Left ventricle myocardium inferior (tissue), 1 donor: ENCODE data around the gene KLC1. TPM values are rescaled to one million over a fixed set of nuclear protein-coding genes. Genes with fewer than 3 reads are reported as not detected.

Experiments used
- DNase-seq: peaks from one replicate; pipeline ENCODE4 v3.0.0-alpha.2; 2020
- H3K27ac ChIP-seq: fragments of 200-600 bp; replicated peaks from 2 replicates; pipeline ENCODE4 v1.8.0; 2021
- H3K27me3 ChIP-seq: fragments of 200-600 bp; 2 replicates; pipeline ENCODE4 v1.8.0; 2021; ENCODE audit warnings: low read depth
- H3K36me3 ChIP-seq: fragments of 200-600 bp; 2 replicates; pipeline ENCODE4 v1.8.0; 2021
- H3K4me1 ChIP-seq: fragments of 200-600 bp; 2 replicates; pipeline ENCODE4 v1.8.0; 2021
- H3K4me3 ChIP-seq: fragments of 200-600 bp; 2 replicates; pipeline ENCODE4 v1.8.0; 2021; ENCODE audit warnings: mild to moderate bottlenecking, moderate library complexity
- H3K9me3 ChIP-seq: fragments of 200-600 bp; replicated peaks from 2 replicates; pipeline ENCODE4 v1.8.0; 2021
- intact Hi-C: fragments of 100-400 bp; cut with micrococcal nuclease; formaldehyde crosslinking; loops from one replicate; pipeline ENCODE4 v1.11.0; 2022
- total RNA-seq: library from RNA; stranded (reverse); fragmentation: NEBNext Ultra II Directional; extraction: Animal tissue kit (Norgen Biotek cat#: 25700); gene quantifications from one replicate; pipeline ENCODE4 v1.2.1, GENCODE V29; 2021
- TF ChIP-seq, protein P1 (sequence below): fragments of 200-600 bp; IDR thresholded peaks from 2 replicates; pipeline ENCODE4 v1.8.0; 2021; ENCODE audit warnings: antibody characterized with exemption, mild to moderate bottlenecking, borderline replicate concordance
- donor health status: DM: no; HTN: yes; CAD: no; lungs with severe emphysema.

The KLC1 gene
- total RNA-seq, 1 donor from 2014 or later = 137 TPM

- intact Hi-C loops = no loop called here
- no peaks in the 10 kb centered on the region for H3K27me3 ChIP-seq
- H3K4me1 ChIP-seq = peaks cover 82% of the 10 kb centered on the region
- no peaks in the 10 kb centered on the region for H3K36me3 ChIP-seq
- TF ChIP-seq, protein P1, sequence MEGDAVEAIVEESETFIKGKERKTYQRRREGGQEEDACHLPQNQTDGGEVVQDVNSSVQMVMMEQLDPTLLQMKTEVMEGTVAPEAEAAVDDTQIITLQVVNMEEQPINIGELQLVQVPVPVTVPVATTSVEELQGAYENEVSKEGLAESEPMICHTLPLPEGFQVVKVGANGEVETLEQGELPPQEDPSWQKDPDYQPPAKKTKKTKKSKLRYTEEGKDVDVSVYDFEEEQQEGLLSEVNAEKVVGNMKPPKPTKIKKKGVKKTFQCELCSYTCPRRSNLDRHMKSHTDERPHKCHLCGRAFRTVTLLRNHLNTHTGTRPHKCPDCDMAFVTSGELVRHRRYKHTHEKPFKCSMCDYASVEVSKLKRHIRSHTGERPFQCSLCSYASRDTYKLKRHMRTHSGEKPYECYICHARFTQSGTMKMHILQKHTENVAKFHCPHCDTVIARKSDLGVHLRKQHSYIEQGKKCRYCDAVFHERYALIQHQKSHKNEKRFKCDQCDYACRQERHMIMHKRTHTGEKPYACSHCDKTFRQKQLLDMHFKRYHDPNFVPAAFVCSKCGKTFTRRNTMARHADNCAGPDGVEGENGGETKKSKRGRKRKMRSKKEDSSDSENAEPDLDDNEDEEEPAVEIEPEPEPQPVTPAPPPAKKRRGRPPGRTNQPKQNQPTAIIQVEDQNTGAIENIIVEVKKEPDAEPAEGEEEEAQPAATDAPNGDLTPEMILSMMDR = no peak
- DNase-seq = no peak
- peak overlapping the region; percentile 94 for H3K4me3 ChIP-seq
- H3K27ac ChIP-seq = no peak overlapping the region
- no peaks in the 10 kb centered on the region for H3K9me3 ChIP-seq
Observed at GRCh38 chr14:103714063-103714724, 85.2 kb downstream of the KLC1 start.

GRCh38 chr14:103715052-103716000 is 86.3 kb downstream of the KLC1 start, which contains the start of the genes XRCC3 and ZFYVE21:
XRCC3 (minus strand) TSS chr14:103715451; CDS start chr14:103711087, 4,364 bp downstream.
ZFYVE21 (plus strand) TSS chr14:103715810; CDS start chr14:103715842, 32 bp downstream.
- intact Hi-C loops = no loop called here

DNA sequence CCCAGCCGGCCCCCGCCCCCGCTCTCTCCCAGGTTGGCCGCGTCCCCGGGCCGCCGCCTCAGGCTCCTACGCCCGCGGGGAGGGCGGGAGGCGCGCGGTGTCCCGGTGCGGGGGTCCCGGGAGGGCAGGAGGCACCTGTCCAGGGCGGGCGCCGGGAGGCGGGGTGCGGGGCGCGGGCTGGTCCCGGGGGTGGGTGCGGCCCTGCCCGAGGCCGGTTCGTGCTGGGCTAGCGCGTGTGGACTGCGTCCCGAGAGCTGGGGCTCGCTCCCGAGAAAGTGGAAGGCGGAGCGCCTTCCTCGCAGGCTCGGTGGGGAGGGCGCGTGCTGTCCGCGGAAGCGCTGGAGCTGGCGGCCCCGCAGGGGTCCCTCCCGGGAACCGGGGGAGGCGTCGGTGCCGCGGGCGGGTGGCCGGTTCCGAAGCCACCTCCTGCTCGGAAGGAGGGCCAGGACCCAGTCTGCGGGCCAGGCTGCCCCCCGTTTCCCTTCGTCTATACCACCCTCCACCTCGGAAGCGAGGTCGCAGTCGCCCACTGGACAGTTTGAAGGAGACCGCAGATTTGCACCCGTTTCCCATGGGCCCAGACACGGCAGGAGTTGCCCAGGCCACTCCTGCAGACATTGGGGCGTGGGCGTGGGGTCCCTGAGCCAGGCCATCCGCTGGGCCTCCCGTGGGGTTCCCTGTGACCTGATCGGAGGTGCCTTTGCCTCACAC is 87.2 kb downstream of the KLC1 start:
- intact Hi-C loops = no loop called here
- TF ChIP-seq, protein P1 = no peak
- Histone ChIP-seq H3K9me3 (no peaks in the 10 kb centered on the region), H3K27me3 (no peaks in the 10 kb centered on the region), H3K4me3 (peak overlapping the region; percentile 94), H3K36me3 (no peaks in the 10 kb centered on the region), H3K27ac (peak overlapping the region; percentile 90), H3K4me1 (peaks cover 73% of the 10 kb centered on the region)
- no peak for DNase-seq

More at GRCh38 chr14:103715052-103716000, 86.3 kb downstream of the KLC1 start, which contains the start of the genes XRCC3 and ZFYVE21:
- Histone ChIP-seq H3K4me1 (peaks cover 79% of the 10 kb centered on the region), H3K36me3 (no peaks in the 10 kb centered on the region), H3K4me3 (peak within 1 kb of the TSS; percentile 94), H3K9me3 (no peaks in the 10 kb centered on the region), H3K27ac (peak within 1 kb of the TSS; percentile 90), H3K27me3 (no peaks in the 10 kb centered on the region)
- peak; percentile 100 for DNase-seq
- TF ChIP-seq, protein P1 = no peak

- intact Hi-C loops = no loop called here
Observed at GRCh38 chr14:103716899-103717411, 87.9 kb downstream of the KLC1 start.

More at GRCh38 chr14:103716899-103717411, 87.9 kb downstream of the KLC1 start:
- TF ChIP-seq, protein P1 = no peak
- Histone ChIP-seq H3K4me1 (peaks cover 73% of the 10 kb centered on the region), H3K27ac (no peak overlapping the region), H3K4me3 (peak overlapping the region; percentile 94), H3K9me3 (no peaks in the 10 kb centered on the region), H3K27me3 (no peaks in the 10 kb centered on the region), H3K36me3 (no peaks in the 10 kb centered on the region)
- DNase-seq = no peak
